ENCODE measurements around the gene RASIP1.
A peak's percentile ranks its signal among the peaks of the same experiment; 100 is the strongest.
"Not testable (repeated sequence)": the region's sequence is repeated elsewhere in the genome, so short reads cannot be mapped to it uniquely, and the experiment has no call there.

RASIP1 gene

GRCh38 chr19:48740164-48740972 is at the start of gene RASIP1:
Gene RASIP1, minus strand, starts transcription at chr19:48740610. Its CDS starts 328 bp downstream, at chr19:48740282.
- no peak for DNase-seq
- ATAC-seq: no peak

GRCh38 chr19:48787331-48787730 is 46.9 kb upstream of the RASIP1 start:
- not testable (repeated sequence) for DNase-seq, ATAC-seq

- not testable (repeated sequence) for ATAC-seq, DNase-seq
Observed at GRCh38 chr19:48786422-48786821, 46.0 kb upstream of the RASIP1 start.

GRCh38 chr19:48784527-48784926 is 44.1 kb upstream of the RASIP1 start:
- DNase-seq (no peak), ATAC-seq (no peak)

- DNase-seq: no peak
- ATAC-seq: no peak
Observed at GRCh38 chr19:48780631-48781391, 40.4 kb upstream of the RASIP1 start.

- ATAC-seq (no peak), DNase-seq (no peak)
Observed at GRCh38 chr19:48779636-48780035, 39.2 kb upstream of the RASIP1 start.

GRCh38 chr19:48777720-48778119 is 37.3 kb upstream of the RASIP1 start:
- no peak for DNase-seq
- ATAC-seq: no peak

- no peak for DNase-seq
- ATAC-seq: no peak
Observed at GRCh38 chr19:48777139-48777538, 36.7 kb upstream of the RASIP1 start.

GRCh38 chr19:48772503-48772953 is 32.1 kb upstream of the RASIP1 start:
- ATAC-seq (no peak), DNase-seq (no peak)

- DNase-seq: no peak
Observed at GRCh38 chr19:48770734-48771472, 30.5 kb upstream of the RASIP1 start.

GRCh38 chr19:48770266-48770665 is 29.9 kb upstream of the RASIP1 start:
- ATAC-seq (no peak), DNase-seq (no peak)

More at GRCh38 chr19:48770734-48771472, 30.5 kb upstream of the RASIP1 start:
- no peak for ATAC-seq

- DNase-seq: no peak
- ATAC-seq: no peak
Observed at GRCh38 chr19:48768994-48769713, 28.7 kb upstream of the RASIP1 start.

GRCh38 chr19:48768171-48768753 is 27.9 kb upstream of the RASIP1 start:
- not testable (repeated sequence) for DNase-seq, ATAC-seq

- not testable (repeated sequence) for DNase-seq, ATAC-seq
Observed at GRCh38 chr19:48765816-48766215, 25.4 kb upstream of the RASIP1 start.

GRCh38 chr19:48760504-48761205 is 20.2 kb upstream of the RASIP1 start:
- peak; percentile 72 for ATAC-seq

GRCh38 chr19:48757741-48758144 is 17.3 kb upstream of the RASIP1 start:
- ATAC-seq (no peak), DNase-seq (no peak)

More at GRCh38 chr19:48760504-48761205, 20.2 kb upstream of the RASIP1 start:
- peak; percentile 32 for DNase-seq

GRCh38 chr19:48757089-48757675 is 16.8 kb upstream of the RASIP1 start:
- no peak for ATAC-seq

GRCh38 chr19:48756686-48757085 is 16.3 kb upstream of the RASIP1 start:
- no peak for DNase-seq
- ATAC-seq: no peak

More at GRCh38 chr19:48757089-48757675, 16.8 kb upstream of the RASIP1 start:
- DNase-seq: no peak

- ATAC-seq: no peak
- DNase-seq: no peak
Observed at GRCh38 chr19:48756212-48756611, 15.8 kb upstream of the RASIP1 start.

- ATAC-seq: no peak
- no peak for DNase-seq
Observed at GRCh38 chr19:48755787-48756186, 15.4 kb upstream of the RASIP1 start.
